ENCODE data around the gene SUSD4.

Gene SUSD4

DNA sequence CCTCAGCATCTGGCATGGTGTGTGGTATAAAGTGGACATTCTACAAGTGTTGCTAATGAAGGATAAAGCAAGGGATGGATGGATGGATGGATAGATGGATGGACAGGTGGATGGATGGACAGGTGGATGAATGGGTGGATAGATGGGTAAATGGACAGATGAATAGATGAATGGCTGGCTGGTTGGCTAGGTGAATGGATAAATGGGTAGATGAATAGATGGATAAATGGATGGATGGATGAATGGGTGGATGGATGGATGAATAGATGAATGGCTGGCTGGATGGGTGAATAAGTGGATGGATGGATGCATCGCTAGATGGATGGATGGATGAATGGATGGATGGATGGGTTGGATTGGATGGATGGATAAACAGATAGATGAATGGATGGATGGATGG lies 66.2 kb downstream of the SUSD4 start:
- no peak for ATAC-seq (ENCODE audit: low read depth)
- H3K9me3 ChIP-seq (ENCODE audit: severe bottlenecking), result no peaks in the 10 kb centered on the region
- H3K36me3 ChIP-seq (ENCODE audit: low read depth), result no peaks in the 10 kb centered on the region
- TF ChIP-seq, protein P1, sequence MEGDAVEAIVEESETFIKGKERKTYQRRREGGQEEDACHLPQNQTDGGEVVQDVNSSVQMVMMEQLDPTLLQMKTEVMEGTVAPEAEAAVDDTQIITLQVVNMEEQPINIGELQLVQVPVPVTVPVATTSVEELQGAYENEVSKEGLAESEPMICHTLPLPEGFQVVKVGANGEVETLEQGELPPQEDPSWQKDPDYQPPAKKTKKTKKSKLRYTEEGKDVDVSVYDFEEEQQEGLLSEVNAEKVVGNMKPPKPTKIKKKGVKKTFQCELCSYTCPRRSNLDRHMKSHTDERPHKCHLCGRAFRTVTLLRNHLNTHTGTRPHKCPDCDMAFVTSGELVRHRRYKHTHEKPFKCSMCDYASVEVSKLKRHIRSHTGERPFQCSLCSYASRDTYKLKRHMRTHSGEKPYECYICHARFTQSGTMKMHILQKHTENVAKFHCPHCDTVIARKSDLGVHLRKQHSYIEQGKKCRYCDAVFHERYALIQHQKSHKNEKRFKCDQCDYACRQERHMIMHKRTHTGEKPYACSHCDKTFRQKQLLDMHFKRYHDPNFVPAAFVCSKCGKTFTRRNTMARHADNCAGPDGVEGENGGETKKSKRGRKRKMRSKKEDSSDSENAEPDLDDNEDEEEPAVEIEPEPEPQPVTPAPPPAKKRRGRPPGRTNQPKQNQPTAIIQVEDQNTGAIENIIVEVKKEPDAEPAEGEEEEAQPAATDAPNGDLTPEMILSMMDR (IDR thresholded peaks at IDR 0.05; ENCODE audit: poor library complexity, severe bottlenecking), result no peak
- no peaks in the 10 kb centered on the region for H3K4me1 ChIP-seq (ENCODE audit: insufficient read depth, poor library complexity, severe bottlenecking)
- no peak overlapping the region for H3K4me3 ChIP-seq (ENCODE audit: severe bottlenecking)
- DNase-seq (ENCODE audit: low spot score), result no peak
- no peaks in the 10 kb centered on the region for H3K27me3 ChIP-seq (ENCODE audit: insufficient read depth, poor library complexity, severe bottlenecking)
- no peak overlapping the region for H3K27ac ChIP-seq (ENCODE audit: poor library complexity, severe bottlenecking)

DNA sequence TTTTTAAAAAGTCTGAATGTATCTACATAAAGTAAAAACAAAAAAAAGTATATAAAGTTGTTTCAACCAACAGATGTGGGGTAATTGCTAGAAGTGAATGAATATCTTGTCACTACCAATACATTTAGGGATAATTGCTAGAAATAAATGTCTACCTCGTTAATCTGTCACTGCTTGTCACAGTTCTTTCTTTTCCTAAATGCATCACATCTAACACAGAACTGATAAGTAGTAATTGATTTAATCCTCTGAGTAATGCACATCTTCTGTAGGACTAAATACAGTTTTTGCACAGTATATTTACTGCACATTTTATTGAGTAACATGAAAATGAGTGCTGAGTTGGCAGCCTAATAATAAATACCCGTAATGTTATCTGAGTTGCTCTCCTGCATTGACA lies 72.2 kb downstream of the SUSD4 start:
- H3K27me3 ChIP-seq (ENCODE audit: insufficient read depth, poor library complexity, severe bottlenecking), result no peaks in the 10 kb centered on the region
- TF ChIP-seq, protein P1 (IDR thresholded peaks at IDR 0.05; ENCODE audit: poor library complexity, severe bottlenecking), result no peak
- ATAC-seq (ENCODE audit: low read depth) (no peak), DNase-seq (ENCODE audit: low spot score) (no peak)
- H3K4me3 ChIP-seq (ENCODE audit: severe bottlenecking), result no peak overlapping the region
- no peak overlapping the region for H3K27ac ChIP-seq (ENCODE audit: poor library complexity, severe bottlenecking)
- no peaks in the 10 kb centered on the region for H3K36me3 ChIP-seq (ENCODE audit: low read depth)
- H3K9me3 ChIP-seq (ENCODE audit: severe bottlenecking), result no peaks in the 10 kb centered on the region
- no peaks in the 10 kb centered on the region for H3K4me1 ChIP-seq (ENCODE audit: insufficient read depth, poor library complexity, severe bottlenecking)

DNA sequence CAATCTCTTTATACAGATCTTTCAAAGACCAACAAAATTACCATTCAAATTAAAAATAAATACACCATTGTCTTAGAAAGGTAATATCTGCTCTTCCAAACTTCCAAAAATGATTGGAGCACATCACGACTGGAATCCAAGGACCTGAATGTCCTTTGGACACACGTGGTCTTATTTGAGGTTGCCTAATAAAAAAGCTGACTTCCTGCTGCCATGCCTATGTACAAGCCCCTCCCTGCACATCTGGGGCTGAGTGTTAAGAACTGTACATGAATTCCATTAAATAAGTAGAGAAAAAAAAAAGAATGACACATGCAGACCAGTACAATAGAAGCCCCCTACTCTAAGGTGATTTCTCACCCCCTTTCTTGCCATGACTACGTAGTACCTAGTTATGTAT lies 73.6 kb downstream of the SUSD4 start:
- Histone ChIP-seq H3K27ac (ENCODE audit: poor library complexity, severe bottlenecking) (no peak overlapping the region), H3K4me1 (ENCODE audit: insufficient read depth, poor library complexity, severe bottlenecking) (no peaks in the 10 kb centered on the region), H3K4me3 (ENCODE audit: severe bottlenecking) (no peak overlapping the region), H3K36me3 (ENCODE audit: low read depth) (no peaks in the 10 kb centered on the region), H3K9me3 (ENCODE audit: severe bottlenecking) (no peaks in the 10 kb centered on the region), H3K27me3 (ENCODE audit: insufficient read depth, poor library complexity, severe bottlenecking) (no peaks in the 10 kb centered on the region)
- ATAC-seq (ENCODE audit: low read depth) (no peak), DNase-seq (ENCODE audit: low spot score) (no peak)
- TF ChIP-seq, protein P1 (IDR thresholded peaks at IDR 0.05; ENCODE audit: poor library complexity, severe bottlenecking), result no peak

DNA sequence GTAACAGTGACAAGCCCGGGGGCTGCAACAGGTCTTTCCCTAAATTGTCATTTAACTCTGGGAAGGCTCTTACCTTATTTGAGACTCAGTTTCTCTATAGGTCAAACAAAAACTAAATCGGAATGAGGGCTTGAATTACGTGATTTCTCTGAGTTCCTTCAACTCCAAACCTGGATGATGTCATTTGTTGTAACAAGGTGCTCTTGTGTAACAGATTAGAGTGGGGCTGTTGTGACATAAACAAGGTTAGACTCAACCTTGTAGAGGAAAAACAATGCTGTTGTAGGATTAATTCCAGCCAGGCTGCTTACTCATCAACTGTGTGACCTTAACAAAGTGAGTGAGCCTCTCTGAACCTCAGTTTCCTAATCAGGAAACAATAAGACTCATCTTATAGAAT lies 74.4 kb downstream of the SUSD4 start:
- TF ChIP-seq, protein P1 (IDR thresholded peaks at IDR 0.05; ENCODE audit: poor library complexity, severe bottlenecking), result no peak
- DNase-seq (ENCODE audit: low spot score) (no peak), ATAC-seq (ENCODE audit: low read depth) (no peak)
- Histone ChIP-seq H3K4me1 (ENCODE audit: insufficient read depth, poor library complexity, severe bottlenecking) (no peaks in the 10 kb centered on the region), H3K4me3 (ENCODE audit: severe bottlenecking) (no peak overlapping the region), H3K27ac (ENCODE audit: poor library complexity, severe bottlenecking) (no peak overlapping the region), H3K27me3 (ENCODE audit: insufficient read depth, poor library complexity, severe bottlenecking) (no peaks in the 10 kb centered on the region), H3K36me3 (ENCODE audit: low read depth) (no peaks in the 10 kb centered on the region), H3K9me3 (ENCODE audit: severe bottlenecking) (no peaks in the 10 kb centered on the region)

DNA sequence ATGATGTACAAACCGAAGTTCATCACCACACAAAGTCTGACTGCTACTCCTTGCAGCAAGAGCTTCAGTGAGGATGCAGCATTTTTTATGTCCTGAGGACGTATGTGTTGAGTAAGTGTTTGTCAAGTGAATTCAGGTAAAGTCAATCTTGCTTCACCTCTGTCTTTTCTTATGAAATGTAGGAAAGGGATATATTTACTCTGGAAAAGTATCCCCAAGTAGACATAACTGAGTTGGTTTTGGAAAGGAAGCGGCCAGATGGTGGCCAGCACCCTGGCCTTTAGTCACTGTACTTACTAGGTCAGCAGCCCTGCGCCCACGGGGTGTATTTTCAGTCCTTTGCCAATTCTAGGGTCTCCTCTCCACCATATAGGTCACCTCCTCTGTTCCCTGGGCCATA lies 75.2 kb downstream of the SUSD4 start:
- Histone ChIP-seq H3K36me3 (ENCODE audit: low read depth) (no peaks in the 10 kb centered on the region), H3K9me3 (ENCODE audit: severe bottlenecking) (no peaks in the 10 kb centered on the region), H3K4me3 (ENCODE audit: severe bottlenecking) (no peak overlapping the region), H3K27ac (ENCODE audit: poor library complexity, severe bottlenecking) (no peak overlapping the region), H3K27me3 (ENCODE audit: insufficient read depth, poor library complexity, severe bottlenecking) (no peaks in the 10 kb centered on the region), H3K4me1 (ENCODE audit: insufficient read depth, poor library complexity, severe bottlenecking) (no peaks in the 10 kb centered on the region)
- TF ChIP-seq, protein P1 (IDR thresholded peaks at IDR 0.05; ENCODE audit: poor library complexity, severe bottlenecking), result no peak
- DNase-seq (ENCODE audit: low spot score), result no peak
- no peak for ATAC-seq (ENCODE audit: low read depth)
